Measurements from ENCODE around the gene DOCK3.
"Not testable (repeated sequence)": the region's sequence is repeated elsewhere in the genome, so short reads cannot be mapped to it uniquely, and the experiment has no call there.

Gene DOCK3

DNA sequence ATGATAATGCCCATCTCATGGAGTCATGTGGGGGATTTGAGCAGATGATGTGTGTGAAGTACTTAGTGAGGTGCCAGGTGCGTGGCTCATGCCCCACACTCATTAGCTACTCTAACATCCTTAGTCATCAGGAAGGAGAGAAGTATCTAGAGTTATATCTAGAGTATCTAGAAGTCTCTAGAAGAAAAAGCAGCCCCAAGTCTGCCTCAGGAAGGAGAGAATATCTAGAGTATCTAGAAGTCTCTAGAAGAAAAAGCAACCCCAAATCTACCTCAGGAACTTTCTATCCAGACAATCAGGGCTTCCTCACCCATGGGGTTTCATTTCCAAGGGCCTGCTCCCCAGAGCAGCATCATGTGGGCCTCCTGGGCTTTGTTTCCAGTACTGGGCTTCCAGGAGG lies 24.7 kb upstream of the DOCK3 start:
- DNase-seq (ENCODE audit: low read depth) = no peak

DNA sequence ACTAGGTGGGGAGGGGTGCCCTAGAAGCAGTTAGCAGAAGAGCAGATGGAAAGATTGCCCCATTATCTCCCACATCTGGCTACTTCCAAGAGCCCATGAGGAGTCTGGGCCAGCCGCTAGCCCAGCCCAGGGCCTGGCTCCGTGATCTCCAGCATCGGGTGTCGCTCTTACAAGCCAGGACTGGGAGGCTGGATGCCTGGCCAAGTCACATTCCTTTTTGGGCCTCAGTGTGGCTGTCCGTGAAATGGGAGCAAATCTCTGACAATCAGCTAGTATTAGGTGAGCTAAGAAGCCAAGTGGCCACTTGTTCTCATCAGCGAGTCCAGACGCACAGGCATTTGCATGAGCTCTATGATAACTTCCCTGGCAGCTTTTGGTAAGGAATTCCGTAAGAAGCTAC lies 23.3 kb upstream of the DOCK3 start:
- no peak for DNase-seq (ENCODE audit: low read depth)

DNA sequence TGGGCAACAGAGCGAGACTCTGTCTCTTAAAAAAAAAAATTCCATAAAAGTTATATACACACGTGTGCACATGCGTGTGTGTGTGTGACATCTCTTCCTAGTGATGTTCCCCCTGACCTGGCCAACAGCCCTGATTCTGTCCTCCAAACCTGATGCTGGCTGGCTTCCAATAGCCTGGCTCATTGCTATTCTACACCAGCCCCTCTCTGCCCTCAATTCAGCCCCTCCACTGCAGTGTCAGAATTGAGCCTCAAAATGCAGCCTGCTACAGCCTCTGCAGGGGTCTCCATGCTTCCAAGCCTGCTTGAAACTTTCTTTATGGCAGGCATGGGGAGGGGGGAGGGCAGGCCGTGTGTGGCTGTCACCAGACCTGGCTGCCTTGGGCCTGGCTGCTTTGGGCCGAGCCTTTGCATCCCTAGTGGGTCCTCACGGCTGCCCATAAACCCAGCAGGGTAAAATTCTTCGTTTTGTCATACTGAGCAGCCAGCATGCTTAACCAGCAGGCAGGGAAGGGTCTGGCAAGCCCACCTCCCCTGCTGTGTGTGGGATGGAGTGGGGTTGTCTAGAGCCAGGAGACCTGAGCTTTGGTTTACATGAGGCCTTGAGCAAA lies 22.7 kb upstream of the DOCK3 start:
- DNase-seq (ENCODE audit: low read depth) = no peak

GRCh38 chr3:50652709-50653108 lies 22.0 kb upstream of the DOCK3 start:
- no peak for DNase-seq (ENCODE audit: low read depth)

DNA sequence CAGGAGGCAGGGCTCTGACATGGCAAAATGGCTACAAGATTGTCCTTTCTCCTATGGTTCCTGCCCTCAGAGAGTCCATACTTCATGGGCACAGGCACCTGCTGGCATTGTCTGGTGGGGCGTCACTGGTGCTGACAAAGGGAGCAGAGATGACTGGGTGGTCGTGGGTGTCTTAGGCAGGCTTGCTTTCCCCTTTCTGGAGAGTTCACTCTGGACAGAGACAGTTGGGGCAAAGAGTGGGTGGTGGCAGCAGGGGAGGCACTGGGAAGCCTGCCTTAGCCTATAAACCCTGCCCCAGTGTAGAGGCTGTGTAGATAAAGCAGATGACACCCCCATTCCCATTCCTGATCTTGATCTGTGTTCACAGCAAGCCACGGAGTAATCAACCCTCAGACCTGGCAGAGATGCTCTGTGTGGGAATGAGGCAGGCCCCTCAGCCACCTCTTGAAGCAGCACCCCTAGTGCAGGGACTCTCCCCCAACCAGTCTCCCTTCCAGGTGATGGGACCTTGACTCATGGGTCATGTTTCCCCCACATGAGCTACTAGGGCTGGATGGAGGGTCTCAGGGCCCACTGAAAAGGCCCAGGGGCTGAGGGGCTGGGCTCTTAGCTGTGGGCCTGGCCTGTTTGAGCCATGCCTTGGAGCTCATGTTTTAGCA lies 20.7 kb upstream of the DOCK3 start:
- DNase-seq (ENCODE audit: low read depth) = no peak

DNA sequence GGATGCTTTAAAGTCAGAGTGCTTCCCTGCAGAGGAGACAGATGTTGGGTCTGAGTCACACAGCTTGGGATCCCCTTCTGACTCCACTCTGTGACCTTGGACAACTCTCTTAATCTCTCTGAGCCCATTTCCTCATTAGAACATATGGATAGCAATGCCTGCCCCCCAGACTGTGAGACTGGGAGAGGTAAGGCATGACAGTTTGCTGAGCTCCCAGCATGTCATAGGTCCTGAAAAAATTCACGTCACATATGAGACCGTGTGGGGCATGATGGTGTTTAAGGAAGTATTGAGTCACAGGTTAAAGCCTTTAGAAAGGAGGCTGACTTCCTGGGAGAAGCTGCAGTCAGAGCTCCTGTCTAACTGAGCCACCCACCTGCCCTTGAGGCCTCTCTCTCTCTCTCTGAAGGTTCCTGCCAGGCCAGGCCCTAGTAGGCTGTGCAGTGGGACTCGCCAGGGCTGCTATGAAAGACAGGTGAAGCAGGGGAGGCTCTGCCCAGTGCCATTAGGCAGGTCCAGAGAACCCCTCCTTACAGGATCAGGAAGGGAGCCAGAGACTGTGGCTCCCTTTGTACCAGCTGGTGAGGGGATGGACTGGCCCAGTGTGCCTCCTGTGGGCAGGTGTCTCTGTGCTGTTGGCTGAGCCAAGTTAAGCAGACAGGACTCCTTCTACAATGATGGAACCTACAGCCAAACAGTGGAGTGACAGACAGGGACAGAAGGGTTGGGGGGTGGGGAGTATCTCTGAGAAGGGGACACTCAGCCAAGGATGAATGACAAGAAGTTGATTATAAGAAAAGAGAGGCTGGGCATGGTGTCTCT lies 19.5 kb upstream of the DOCK3 start:
- no peak for DNase-seq (ENCODE audit: low read depth)

- DNase-seq (ENCODE audit: low read depth) = no peak
These were observed 18.1 kb upstream of the DOCK3 start for GRCh38 chr3:50656417-50657195.

DNA sequence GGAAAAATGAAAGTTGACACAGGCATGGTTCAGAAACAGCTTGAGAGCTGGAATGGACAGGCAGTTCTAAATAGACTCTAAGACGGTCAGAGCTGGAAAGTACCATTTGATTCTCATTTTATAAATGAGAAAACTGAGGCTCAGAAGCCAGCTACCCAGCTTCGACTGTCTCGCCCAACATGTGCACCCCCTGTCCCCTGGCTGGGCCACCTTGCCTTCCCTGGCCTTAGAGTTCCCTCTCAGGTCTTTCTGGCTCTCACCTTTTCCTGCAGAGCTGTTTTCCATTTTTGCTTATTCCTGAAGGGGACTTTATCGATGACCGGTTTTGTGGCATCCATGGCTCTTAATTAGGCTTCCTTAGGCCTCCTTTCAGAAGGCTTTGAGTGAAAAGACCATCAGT lies 17.3 kb upstream of the DOCK3 start:
- no peak for DNase-seq (ENCODE audit: low read depth)

DNA sequence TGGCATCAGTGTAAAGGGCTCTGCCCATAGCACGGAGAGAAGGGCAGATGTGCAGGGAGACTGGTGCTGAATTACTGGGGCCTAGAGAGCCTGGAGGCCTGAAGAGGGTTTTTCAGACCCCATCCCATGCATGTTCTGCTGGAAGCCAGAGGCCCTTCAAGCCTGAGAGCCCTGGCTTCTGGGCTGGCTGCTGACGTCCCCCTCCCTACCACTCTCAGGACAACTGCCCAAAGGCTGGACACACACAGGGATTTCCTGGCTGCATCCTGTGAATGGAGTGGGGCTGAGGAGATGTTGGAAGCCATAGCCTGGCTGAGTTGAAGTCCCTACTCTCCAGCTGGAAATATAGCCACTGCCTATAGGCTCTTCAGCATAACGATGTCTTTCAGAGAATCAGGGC lies 16.9 kb upstream of the DOCK3 start:
- no peak for DNase-seq (ENCODE audit: low read depth)

GRCh38 chr3:50658416-50658815 lies 16.3 kb upstream of the DOCK3 start:
- DNase-seq (ENCODE audit: low read depth) = peak; percentile 40

DNA sequence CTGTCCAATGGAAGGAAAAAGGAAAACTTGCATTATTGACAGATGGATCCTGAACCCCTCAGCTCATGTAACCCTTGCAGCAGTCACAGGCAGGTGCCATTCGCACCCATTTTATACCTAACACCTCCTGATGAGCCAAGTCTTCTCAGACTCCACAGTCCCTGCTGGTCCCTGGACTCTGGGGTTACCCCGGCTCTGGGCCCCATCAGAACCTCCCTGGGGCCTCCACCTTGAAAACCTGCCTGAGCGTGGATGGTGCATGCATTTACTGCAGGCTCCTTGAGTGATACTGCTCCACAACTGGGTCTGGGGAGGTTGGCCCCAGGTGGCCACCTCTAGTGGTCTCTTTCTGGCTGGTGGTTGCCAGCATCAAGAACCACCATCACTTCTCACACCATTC lies 15.9 kb upstream of the DOCK3 start:
- no peak for DNase-seq (ENCODE audit: low read depth)

- no peak for DNase-seq (ENCODE audit: low read depth)
These were observed 14.3 kb upstream of the DOCK3 start for GRCh38 chr3:50660386-50660785.

GRCh38 chr3:50661321-50661837 lies 13.3 kb upstream of the DOCK3 start:
- no peak for DNase-seq (ENCODE audit: low read depth)

DNA sequence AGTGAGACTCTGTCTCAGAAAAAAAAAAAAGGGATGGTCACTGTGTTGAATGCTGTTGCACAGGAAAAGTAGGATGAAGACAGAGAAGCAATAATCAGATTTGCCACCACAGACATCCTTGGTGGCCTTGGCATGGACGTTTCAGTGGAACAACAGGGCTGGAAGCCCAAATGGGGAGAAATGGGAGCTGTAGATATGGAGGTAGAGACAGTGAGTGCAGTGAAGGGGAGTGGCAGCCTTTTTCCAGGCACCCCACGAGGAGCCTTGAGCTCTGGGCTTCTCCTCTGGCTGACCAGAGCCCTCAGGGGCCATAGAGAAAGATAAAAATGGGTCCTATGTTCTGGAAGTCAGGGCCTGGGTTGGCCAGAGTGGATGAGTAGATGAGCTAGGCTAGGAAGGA lies 12.3 kb upstream of the DOCK3 start:
- no peak for DNase-seq (ENCODE audit: low read depth)

- DNase-seq (ENCODE audit: low read depth) = no peak
These were observed 9.5 kb upstream of the DOCK3 start for GRCh38 chr3:50665081-50665840.

DNA sequence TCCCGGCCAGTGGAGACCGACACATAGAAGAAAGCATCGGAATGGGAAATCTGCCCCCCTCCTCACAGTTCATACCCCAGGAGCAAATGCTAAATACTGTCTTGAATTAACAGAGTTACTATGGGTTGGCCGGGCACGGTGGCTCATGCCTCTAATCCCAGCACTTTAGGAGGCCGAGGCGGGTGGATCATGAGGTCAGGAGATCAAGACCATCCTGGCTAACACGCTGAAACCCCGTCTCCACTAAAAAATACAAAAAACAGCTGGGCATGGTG lies 8.9 kb upstream of the DOCK3 start:
- DNase-seq (ENCODE audit: low read depth) = not testable (repeated sequence)

DNA sequence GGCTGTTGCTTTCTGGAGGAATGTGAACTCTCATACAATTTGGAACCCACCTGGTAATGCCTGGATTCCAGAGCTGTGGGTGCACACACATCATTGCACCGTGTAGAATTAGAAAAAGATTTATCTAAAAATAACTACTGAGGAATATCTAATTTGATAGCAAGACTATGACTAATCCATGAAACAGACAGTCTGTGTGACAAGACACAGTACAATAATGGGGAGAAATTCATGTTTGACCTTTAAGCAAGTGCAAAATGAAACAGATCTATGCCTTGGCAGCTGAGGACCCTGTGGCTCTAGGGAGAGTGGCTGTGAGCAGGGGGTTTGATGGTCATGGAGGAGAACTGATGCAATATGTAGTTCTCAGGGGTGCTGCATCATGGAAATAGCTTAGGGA lies 7.9 kb upstream of the DOCK3 start:
- DNase-seq (ENCODE audit: low read depth) = no peak

DNA sequence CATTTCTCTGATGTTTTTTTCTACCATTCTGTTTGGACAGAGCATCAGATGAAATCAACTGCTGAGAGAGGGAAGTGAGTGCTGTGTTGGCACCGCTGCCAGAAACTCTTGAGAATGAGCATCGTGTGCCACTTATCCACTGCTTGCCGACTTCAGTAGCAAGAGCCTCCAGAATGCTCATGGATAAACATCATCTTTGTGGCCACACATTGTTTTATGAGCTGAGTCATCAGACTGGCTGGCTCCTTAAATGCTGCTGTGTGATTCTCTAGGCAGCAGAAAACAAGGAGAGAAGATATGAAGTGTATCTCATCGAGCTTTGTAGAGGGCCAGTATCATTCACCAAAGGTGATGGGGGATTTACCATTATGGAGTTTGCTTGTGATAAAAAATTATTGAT lies 3.4 kb upstream of the DOCK3 start:
- DNase-seq (ENCODE audit: low read depth) = peak; percentile 86

- DNase-seq (ENCODE audit: low read depth) = no peak
These were observed 2.1 kb upstream of the DOCK3 start for GRCh38 chr3:50672656-50673055.

DNA sequence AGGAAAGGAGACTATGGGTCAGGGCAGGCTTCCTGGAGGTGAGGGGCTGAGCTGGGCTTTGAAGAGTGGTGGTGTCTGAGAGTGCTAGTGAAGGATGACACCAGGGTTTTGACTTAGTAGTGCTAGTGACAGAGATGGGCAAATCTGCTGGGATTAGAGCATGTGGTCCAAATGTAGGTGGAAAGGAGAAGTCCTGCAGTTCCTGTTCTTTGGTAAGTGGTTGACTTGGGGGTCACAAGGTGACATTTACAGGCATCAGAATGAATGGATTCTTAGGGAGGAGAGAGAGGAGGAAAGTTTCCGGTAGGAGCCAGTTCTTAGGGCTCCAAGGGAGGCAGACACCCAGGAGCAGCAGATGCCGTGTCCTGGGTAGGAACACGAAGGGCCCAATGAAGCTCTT lies 796 bp upstream of the DOCK3 start:
- no peak for DNase-seq (ENCODE audit: low read depth)

GRCh38 chr3:50675179-50676030 lies 678 bp downstream of the DOCK3 start:
- no peak for DNase-seq (ENCODE audit: low read depth)

All from GM04504 (cell line).